SK-N-SH treated with all-trans-retinoic acid at 6 μM for 48 hours (cell line): ENCODE data around the gene PKD2L2.
"Not testable (repeated sequence)": the region's sequence is repeated elsewhere in the genome, so short reads cannot be mapped to it uniquely, and the experiment has no call there.

Source experiments
- ATAC-seq: fragments of 200-7000 bp; cut with Tn5 transposase; 3 replicates; pipeline ENCODE4 v1.9.1; 2020; ENCODE audit warnings: mild to moderate bottlenecking, moderate library complexity
- BACH2 ChIP-seq: fragments of 250-450 bp; sonication (Bioruptor Pico); IDR thresholded peaks from 2 replicates; pipeline ENCODE4 v1.9.0; 2021; ENCODE audit warnings: mild to moderate bottlenecking, borderline replicate concordance
- CSDC2 ChIP-seq: fragments of 250-450 bp; sonication (Bioruptor Pico); IDR thresholded peaks from 2 replicates; pipeline ENCODE4 v1.5.0; 2020; ENCODE audit warnings: mild to moderate bottlenecking, moderate library complexity
- ESRRG ChIP-seq: fragments of 250-450 bp; sonication (Bioruptor Pico); IDR thresholded peaks from 2 replicates; pipeline ENCODE4 v1.6.1; 2021; ENCODE audit warnings: mild to moderate bottlenecking
- GLIS3 ChIP-seq: fragments of 250-450 bp; sonication (Bioruptor Pico); IDR thresholded peaks from 2 replicates; pipeline ENCODE4 v1.5.0; 2020; ENCODE audit warnings: mild to moderate bottlenecking, moderate library complexity
- ISL1 ChIP-seq: fragments of 250-450 bp; sonication (Bioruptor Pico); IDR thresholded peaks from 2 replicates; pipeline ENCODE4 v2.1.2; 2022; ENCODE audit warnings: mild to moderate bottlenecking, moderate library complexity
- OSR1 ChIP-seq: fragments of 250-450 bp; sonication (Bioruptor Pico); IDR thresholded peaks from 2 replicates; pipeline ENCODE4 v1.8.0; 2022; ENCODE audit warnings: moderate library complexity, mild to moderate bottlenecking, inconsistent platforms
- RARB ChIP-seq: fragments of 250-450 bp; sonication (Bioruptor Pico); IDR thresholded peaks from 2 replicates; pipeline ENCODE4 v1.8.0; 2021; ENCODE audit warnings: mild to moderate bottlenecking, moderate library complexity
- SNAI2 ChIP-seq: fragments of 250-450 bp; sonication (Bioruptor Pico); IDR thresholded peaks from 2 replicates; pipeline ENCODE4 v1.5.0; 2020; ENCODE audit warnings: mild to moderate bottlenecking, moderate library complexity
- TCF4 ChIP-seq: fragments of 250-450 bp; sonication (Bioruptor Pico); IDR thresholded peaks from 2 replicates; pipeline ENCODE4 v1.8.0; 2021; ENCODE audit warnings: mild to moderate bottlenecking, moderate library complexity, borderline replicate concordance
- TOX ChIP-seq: fragments of 250-450 bp; sonication (Bioruptor Pico); IDR thresholded peaks from 2 replicates; pipeline ENCODE4 v1.8.0; 2021; ENCODE audit warnings: mild to moderate bottlenecking, moderate library complexity, borderline replicate concordance
- ZC3H10 ChIP-seq: fragments of 250-450 bp; sonication (Bioruptor Pico); IDR thresholded peaks from 2 replicates; pipeline ENCODE4 v1.5.1; 2021; ENCODE audit warnings: mild to moderate bottlenecking, moderate library complexity
- ZFP3 ChIP-seq: fragments of 250-450 bp; sonication (Bioruptor Pico); IDR thresholded peaks from 2 replicates; pipeline ENCODE4 v1.5.0; 2020; ENCODE audit warnings: mild to moderate bottlenecking, moderate library complexity
- ZFP30 ChIP-seq: fragments of 450-650 bp; formaldehyde crosslinking; IDR thresholded peaks from 2 replicates; pipeline ENCODE4 v1.5.0; 2022; ENCODE audit warnings: mild to moderate bottlenecking, moderate library complexity
- ZNF8 ChIP-seq: fragments of 450-650 bp; formaldehyde crosslinking; IDR thresholded peaks from 2 replicates; pipeline ENCODE4 v1.5.0; 2020; ENCODE audit warnings: mild to moderate bottlenecking, moderate library complexity
- TF ChIP-seq, protein P1 (sequence below): fragments of 250-450 bp; sonication (Bioruptor Pico); IDR thresholded peaks from 2 replicates; pipeline ENCODE4 v1.5.0; 2020; ENCODE audit warnings: mild to moderate bottlenecking, moderate library complexity
- TF ChIP-seq, protein P2 (sequence below): fragments of 250-450 bp; sonication (Bioruptor Pico); IDR thresholded peaks from 2 replicates; pipeline ENCODE4 v1.5.1; 2020; ENCODE audit warnings: low read depth, mild to moderate bottlenecking, moderate library complexity
- TF ChIP-seq, protein P3 (sequence below): fragments of 250-450 bp; sonication (Bioruptor Pico); IDR thresholded peaks from 2 replicates; pipeline ENCODE4 v1.5.1; 2021; ENCODE audit warnings: mild to moderate bottlenecking, moderate library complexity
- TF ChIP-seq, protein P4 (sequence below): fragments of 250-450 bp; sonication (Bioruptor Pico); IDR thresholded peaks from 2 replicates; pipeline ENCODE4 v1.8.0; 2021; ENCODE audit warnings: low read depth, mild to moderate bottlenecking, moderate library complexity, borderline replicate concordance

The PKD2L2 gene

DNA sequence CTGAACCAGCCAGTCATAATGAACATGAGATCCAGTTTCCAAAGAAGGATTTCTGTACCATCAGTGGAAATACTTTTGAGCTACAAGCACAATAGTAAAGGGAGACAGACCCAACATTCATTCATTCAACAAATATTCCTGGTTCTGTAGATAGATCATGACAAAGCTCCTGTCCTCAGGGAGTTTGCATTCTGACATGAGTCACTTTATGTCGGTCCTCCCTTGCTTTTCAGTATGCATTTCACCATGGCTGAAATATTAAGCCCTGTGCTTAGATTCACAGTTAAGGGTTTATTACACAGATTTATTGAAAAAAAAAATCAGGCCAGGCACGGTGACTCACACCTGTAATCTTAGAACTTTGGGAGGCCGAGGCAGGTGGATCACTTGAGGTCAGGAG, 27.0 kb upstream of the PKD2L2 start:
- TF ChIP-seq ZNF8 (CRISPR knock-in tag) (no peak), OSR1 (CRISPR knock-in tag) (no peak), ESRRG (CRISPR knock-in tag) (no peak), RARB (no peak), ZFP30 (CRISPR knock-in tag) (no peak), BACH2 (CRISPR knock-in tag) (no peak), ISL1 (CRISPR knock-in tag) (no peak), ZFP3 (CRISPR knock-in tag) (no peak), ZC3H10 (no peak)
- TF ChIP-seq, protein P1, sequence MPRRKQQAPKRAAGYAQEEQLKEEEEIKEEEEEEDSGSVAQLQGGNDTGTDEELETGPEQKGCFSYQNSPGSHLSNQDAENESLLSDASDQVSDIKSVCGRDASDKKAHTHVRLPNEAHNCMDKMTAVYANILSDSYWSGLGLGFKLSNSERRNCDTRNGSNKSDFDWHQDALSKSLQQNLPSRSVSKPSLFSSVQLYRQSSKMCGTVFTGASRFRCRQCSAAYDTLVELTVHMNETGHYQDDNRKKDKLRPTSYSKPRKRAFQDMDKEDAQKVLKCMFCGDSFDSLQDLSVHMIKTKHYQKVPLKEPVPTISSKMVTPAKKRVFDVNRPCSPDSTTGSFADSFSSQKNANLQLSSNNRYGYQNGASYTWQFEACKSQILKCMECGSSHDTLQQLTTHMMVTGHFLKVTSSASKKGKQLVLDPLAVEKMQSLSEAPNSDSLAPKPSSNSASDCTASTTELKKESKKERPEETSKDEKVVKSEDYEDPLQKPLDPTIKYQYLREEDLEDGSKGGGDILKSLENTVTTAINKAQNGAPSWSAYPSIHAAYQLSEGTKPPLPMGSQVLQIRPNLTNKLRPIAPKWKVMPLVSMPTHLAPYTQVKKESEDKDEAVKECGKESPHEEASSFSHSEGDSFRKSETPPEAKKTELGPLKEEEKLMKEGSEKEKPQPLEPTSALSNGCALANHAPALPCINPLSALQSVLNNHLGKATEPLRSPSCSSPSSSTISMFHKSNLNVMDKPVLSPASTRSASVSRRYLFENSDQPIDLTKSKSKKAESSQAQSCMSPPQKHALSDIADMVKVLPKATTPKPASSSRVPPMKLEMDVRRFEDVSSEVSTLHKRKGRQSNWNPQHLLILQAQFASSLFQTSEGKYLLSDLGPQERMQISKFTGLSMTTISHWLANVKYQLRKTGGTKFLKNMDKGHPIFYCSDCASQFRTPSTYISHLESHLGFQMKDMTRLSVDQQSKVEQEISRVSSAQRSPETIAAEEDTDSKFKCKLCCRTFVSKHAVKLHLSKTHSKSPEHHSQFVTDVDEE (CRISPR knock-in tag), result no peak
- ATAC-seq, result no peak

DNA sequence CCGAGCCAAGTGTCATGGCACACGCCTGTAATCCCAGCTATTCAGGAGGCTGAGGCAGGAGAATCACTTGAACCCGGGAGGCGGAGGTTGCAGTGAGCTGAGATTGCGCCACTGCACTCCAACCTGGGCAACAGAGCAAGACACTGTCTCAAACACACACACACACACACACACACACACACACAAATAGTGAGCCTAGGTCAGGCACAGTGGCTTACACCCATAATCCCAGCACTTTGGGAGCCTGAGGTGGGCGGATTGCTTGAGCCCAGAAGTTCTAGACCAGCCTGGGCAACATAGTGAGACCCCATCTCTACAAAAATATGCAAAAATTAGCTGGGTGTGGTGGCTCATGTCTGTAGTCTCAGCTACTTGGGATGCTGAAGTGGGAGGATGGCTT, 25.6 kb upstream of the PKD2L2 start:
- ATAC-seq, result not testable (repeated sequence)

DNA sequence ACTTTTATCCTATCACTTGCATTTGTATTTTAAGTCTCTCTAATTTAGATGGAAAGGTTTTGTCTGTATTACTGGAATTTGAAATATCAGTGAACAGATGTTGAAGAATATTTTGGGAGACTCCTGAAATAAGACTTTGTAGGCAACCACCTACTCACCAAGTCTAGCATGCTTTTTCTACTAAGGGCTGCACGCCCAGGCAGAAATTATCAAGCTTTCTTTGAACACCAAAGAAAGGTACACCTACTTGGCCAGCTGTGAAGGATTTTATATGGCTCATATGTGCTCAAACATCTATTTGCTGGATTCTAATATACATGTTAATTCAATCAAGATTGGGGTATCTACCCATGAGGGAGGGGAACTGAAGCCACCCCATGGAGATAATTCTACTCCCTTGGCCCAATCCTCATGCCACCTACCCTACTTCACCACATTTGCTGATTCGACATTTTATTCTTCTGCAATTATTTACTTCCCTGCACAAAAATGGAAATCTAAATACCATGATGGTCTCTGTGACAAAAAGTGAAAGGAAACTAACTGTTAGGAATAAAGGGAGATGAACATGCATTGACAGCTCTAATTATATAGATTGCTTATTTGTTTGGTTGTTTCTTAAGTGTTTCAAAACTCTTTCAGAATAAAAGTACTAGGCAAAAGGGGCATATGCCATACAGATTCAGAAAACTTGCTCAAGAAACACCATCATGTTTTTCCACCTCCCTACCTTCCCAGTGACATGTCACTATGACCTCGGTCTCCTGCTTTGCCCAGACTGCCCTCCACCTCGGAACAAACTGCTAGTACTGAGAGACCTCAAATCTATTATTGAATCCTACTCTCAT, 22.5 kb upstream of the PKD2L2 start:
- TF ChIP-seq TCF4 (CRISPR knock-in tag) (no peak), ISL1 (CRISPR knock-in tag) (no peak), ZNF8 (CRISPR knock-in tag) (no peak), ZC3H10 (no peak), GLIS3 (no peak), TOX (no peak), SNAI2 (CRISPR knock-in tag) (no peak), RARB (no peak), ESRRG (CRISPR knock-in tag) (no peak), OSR1 (CRISPR knock-in tag) (no peak), BACH2 (CRISPR knock-in tag) (no peak), CSDC2 (CRISPR knock-in tag) (no peak)
- TF ChIP-seq, protein P2, sequence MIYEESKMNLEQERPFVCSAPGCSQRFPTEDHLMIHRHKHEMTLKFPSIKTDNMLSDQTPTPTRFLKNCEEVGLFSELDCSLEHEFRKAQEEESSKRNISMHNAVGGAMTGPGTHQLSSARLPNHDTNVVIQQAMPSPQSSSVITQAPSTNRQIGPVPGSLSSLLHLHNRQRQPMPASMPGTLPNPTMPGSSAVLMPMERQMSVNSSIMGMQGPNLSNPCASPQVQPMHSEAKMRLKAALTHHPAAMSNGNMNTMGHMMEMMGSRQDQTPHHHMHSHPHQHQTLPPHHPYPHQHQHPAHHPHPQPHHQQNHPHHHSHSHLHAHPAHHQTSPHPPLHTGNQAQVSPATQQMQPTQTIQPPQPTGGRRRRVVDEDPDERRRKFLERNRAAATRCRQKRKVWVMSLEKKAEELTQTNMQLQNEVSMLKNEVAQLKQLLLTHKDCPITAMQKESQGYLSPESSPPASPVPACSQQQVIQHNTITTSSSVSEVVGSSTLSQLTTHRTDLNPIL (CRISPR knock-in tag), result no peak
- TF ChIP-seq, protein P1 (CRISPR knock-in tag), result no peak
- TF ChIP-seq, protein P3, sequence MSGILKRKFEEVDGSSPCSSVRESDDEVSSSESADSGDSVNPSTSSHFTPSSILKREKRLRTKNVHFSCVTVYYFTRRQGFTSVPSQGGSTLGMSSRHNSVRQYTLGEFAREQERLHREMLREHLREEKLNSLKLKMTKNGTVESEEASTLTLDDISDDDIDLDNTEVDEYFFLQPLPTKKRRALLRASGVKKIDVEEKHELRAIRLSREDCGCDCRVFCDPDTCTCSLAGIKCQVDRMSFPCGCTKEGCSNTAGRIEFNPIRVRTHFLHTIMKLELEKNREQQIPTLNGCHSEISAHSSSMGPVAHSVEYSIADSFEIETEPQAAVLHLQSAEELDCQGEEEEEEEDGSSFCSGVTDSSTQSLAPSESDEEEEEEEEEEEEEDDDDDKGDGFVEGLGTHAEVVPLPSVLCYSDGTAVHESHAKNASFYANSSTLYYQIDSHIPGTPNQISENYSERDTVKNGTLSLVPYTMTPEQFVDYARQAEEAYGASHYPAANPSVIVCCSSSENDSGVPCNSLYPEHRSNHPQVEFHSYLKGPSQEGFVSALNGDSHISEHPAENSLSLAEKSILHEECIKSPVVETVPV, result no peak
- TF ChIP-seq, protein P4, sequence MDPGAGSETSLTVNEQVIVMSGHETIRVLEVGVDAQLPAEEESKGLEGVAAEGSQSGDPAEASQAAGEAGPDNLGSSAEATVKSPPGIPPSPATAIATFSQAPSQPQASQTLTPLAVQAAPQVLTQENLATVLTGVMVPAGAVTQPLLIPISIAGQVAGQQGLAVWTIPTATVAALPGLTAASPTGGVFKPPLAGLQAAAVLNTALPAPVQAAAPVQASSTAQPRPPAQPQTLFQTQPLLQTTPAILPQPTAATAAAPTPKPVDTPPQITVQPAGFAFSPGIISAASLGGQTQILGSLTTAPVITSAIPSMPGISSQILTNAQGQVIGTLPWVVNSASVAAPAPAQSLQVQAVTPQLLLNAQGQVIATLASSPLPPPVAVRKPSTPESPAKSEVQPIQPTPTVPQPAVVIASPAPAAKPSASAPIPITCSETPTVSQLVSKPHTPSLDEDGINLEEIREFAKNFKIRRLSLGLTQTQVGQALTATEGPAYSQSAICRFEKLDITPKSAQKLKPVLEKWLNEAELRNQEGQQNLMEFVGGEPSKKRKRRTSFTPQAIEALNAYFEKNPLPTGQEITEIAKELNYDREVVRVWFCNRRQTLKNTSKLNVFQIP (CRISPR knock-in tag), result no peak
- no peak for ATAC-seq
